PFSK-1 (cell line): ENCODE measurements around the gene PHLDB3. TPM values are rescaled to one million over a fixed set of nuclear protein-coding genes. Genes with fewer than 3 reads are reported as not detected.

ENCODE experiments used
- FOXP2 ChIP-seq: optimal IDR thresholded peaks from 2 replicates; pipeline ENCODE3; 2011; ENCODE audit warnings: borderline replicate concordance, control low read depth, inconsistent platforms; ENCODE audit not compliant: insufficient read depth; ENCODE audit errors: extremely low read length, extremely low read depth
- POLR2AphosphoS5 ChIP-seq: IDR thresholded peaks from 2 replicates; pipeline ENCODE4 v1.6.1; 2012; ENCODE audit warnings: low read depth, mild to moderate bottlenecking, control low read depth, low read length, moderate library complexity
- SIN3A ChIP-seq: IDR thresholded peaks from 2 replicates; pipeline ENCODE4 v1.6.1; 2012; ENCODE audit warnings: mild to moderate bottlenecking, low read length, moderate library complexity, borderline replicate concordance; ENCODE audit not compliant: insufficient read depth
- TAF1 ChIP-seq: IDR thresholded peaks from 2 replicates; pipeline ENCODE4 v1.6.1; 2012; ENCODE audit warnings: low read length, control low read depth, borderline replicate concordance; ENCODE audit not compliant: insufficient read depth
- polyA plus RNA-seq: library from polyadenylated mRNA; unstranded; fragments of >200 nt; gene quantifications from one replicate; pipeline ENCODE4 v1.2.1, GENCODE V29; 2012; ENCODE audit warnings: low read depth, missing spikeins; ENCODE audit not compliant: insufficient read length
- TF ChIP-seq, protein P1 (sequence below), 2 experiments: IDR thresholded peaks; 2 replicates each; pipeline versions ENCODE4 v1.6.1 to v1.8.0; 2011 to 2012; ENCODE audit warnings: low read depth in 2 of 2, low read length in 2 of 2, control low read depth in 1 of 2, inconsistent platforms in 1 of 2, mild to moderate bottlenecking in 1 of 2, moderate library complexity in 1 of 2; ENCODE audit not compliant: insufficient read depth in 1 of 2

PHLDB3 gene
- polyA plus RNA-seq = 39.4 TPM

- TF ChIP-seq TAF1 (no peak), SIN3A (no peak), POLR2AphosphoS5 (no peak), FOXP2 (no peak)
- TF ChIP-seq, protein P1, sequence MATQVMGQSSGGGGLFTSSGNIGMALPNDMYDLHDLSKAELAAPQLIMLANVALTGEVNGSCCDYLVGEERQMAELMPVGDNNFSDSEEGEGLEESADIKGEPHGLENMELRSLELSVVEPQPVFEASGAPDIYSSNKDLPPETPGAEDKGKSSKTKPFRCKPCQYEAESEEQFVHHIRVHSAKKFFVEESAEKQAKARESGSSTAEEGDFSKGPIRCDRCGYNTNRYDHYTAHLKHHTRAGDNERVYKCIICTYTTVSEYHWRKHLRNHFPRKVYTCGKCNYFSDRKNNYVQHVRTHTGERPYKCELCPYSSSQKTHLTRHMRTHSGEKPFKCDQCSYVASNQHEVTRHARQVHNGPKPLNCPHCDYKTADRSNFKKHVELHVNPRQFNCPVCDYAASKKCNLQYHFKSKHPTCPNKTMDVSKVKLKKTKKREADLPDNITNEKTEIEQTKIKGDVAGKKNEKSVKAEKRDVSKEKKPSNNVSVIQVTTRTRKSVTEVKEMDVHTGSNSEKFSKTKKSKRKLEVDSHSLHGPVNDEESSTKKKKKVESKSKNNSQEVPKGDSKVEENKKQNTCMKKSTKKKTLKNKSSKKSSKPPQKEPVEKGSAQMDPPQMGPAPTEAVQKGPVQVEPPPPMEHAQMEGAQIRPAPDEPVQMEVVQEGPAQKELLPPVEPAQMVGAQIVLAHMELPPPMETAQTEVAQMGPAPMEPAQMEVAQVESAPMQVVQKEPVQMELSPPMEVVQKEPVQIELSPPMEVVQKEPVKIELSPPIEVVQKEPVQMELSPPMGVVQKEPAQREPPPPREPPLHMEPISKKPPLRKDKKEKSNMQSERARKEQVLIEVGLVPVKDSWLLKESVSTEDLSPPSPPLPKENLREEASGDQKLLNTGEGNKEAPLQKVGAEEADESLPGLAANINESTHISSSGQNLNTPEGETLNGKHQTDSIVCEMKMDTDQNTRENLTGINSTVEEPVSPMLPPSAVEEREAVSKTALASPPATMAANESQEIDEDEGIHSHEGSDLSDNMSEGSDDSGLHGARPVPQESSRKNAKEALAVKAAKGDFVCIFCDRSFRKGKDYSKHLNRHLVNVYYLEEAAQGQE (IDR thresholded peaks at IDR 0.05; ENCODE audit: insufficient read depth in 1 of 2, low read depth in 2 of 2, low read length in 2 of 2) = no peak
Observed at GRCh38 chr19:43504426-43505185, at the start of gene PHLDB3. Gene PHLDB3 (minus strand): TSS chr19:43504746. CDS start chr19:43504118, 628 bp downstream.

DNA sequence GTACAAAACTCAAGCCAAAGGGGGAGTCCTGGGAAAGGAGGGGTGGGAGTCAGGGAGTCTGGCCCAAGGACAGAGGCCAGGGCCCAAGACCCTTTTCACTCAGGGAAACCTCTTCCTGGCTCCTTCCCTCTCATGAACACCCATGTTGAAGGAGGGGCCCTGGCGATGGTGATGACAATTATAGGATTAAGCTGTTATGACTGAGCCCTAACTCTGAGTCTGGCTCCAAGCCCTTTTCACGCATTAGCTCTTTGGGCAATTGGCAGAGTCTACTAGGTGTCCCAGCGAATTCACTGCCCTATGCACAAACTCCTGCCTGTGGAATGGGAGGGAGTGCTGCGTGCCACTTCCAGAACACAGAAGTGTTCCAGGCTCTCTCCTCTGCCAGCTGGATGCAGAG, 49.1 kb upstream of the PHLDB3 start:
- no peak for TF ChIP-seq TAF1
- TF ChIP-seq FOXP2 = no peak
- TF ChIP-seq SIN3A = no peak
- TF ChIP-seq, protein P1 (IDR thresholded peaks at IDR 0.05; ENCODE audit: insufficient read depth in 1 of 2, low read depth in 2 of 2, low read length in 2 of 2) = no peak

- TF ChIP-seq POLR2AphosphoS5 (no peak), TAF1 (no peak), FOXP2 (no peak), SIN3A (no peak)
- TF ChIP-seq, protein P1 (IDR thresholded peaks at IDR 0.05; ENCODE audit: insufficient read depth in 1 of 2, low read depth in 2 of 2, low read length in 2 of 2) = no peak
Observed at GRCh38 chr19:43552616-43553015, 48.1 kb upstream of the PHLDB3 start.

GRCh38 chr19:43552198-43552450, 47.6 kb upstream of the PHLDB3 start:
- no peak for TF ChIP-seq FOXP2
- TF ChIP-seq, protein P1 (IDR thresholded peaks at IDR 0.05; ENCODE audit: insufficient read depth in 1 of 2, low read depth in 2 of 2, low read length in 2 of 2) = no peak
